ENCODE data around the gene NANOS1.

Gene NANOS1

GRCh38 chr10:119029613-119030420 lies at the start of gene NANOS1:
Gene NANOS1, plus strand, starts transcription at chr10:119029714. Its CDS starts 88 bp downstream, at chr10:119029802.
- peak in 1 of 2 experiments; percentile 64 for DNase-seq

- no peak for DNase-seq
These were observed 49.2 kb upstream of the NANOS1 start for GRCh38 chr10:118980135-118980865.

- DNase-seq: no peak
These were observed 48.6 kb upstream of the NANOS1 start for GRCh38 chr10:118980870-118981269.

GRCh38 chr10:118981946-118982345 lies 47.6 kb upstream of the NANOS1 start:
- no peak for DNase-seq

GRCh38 chr10:118982366-118982765 lies 47.1 kb upstream of the NANOS1 start:
- DNase-seq: no peak

GRCh38 chr10:118983263-118983662 lies 46.3 kb upstream of the NANOS1 start:
- DNase-seq: no peak

- DNase-seq: no peak
These were observed 43.9 kb upstream of the NANOS1 start for GRCh38 chr10:118985576-118985975.

GRCh38 chr10:118986815-118987790 lies 42.4 kb upstream of the NANOS1 start:
- no peak for DNase-seq

- DNase-seq: no peak
These were observed 39.2 kb upstream of the NANOS1 start for GRCh38 chr10:118990326-118990725.

- DNase-seq: no peak
These were observed 37.0 kb upstream of the NANOS1 start for GRCh38 chr10:118992496-118992895.

- no peak for DNase-seq
These were observed 36.3 kb upstream of the NANOS1 start for GRCh38 chr10:118993214-118993613.

- no peak for DNase-seq
These were observed 35.2 kb upstream of the NANOS1 start for GRCh38 chr10:118994321-118994720.

- DNase-seq: no peak
These were observed 33.8 kb upstream of the NANOS1 start for GRCh38 chr10:118995739-118996138.

GRCh38 chr10:118997379-118997778 lies 32.1 kb upstream of the NANOS1 start:
- no peak for DNase-seq

GRCh38 chr10:118998183-118998582 lies 31.3 kb upstream of the NANOS1 start:
- DNase-seq: no peak

- no peak for DNase-seq
These were observed 27.6 kb upstream of the NANOS1 start for GRCh38 chr10:119001717-119002500.

GRCh38 chr10:119003572-119004289 lies 25.8 kb upstream of the NANOS1 start:
- DNase-seq: no peak

- no peak for DNase-seq
These were observed 24.0 kb upstream of the NANOS1 start for GRCh38 chr10:119005362-119006043.

GRCh38 chr10:119006451-119007210 lies 22.9 kb upstream of the NANOS1 start:
- DNase-seq: no peak

GRCh38 chr10:119007211-119007574 lies 22.3 kb upstream of the NANOS1 start:
- DNase-seq: no peak
